Measurements from ENCODE around the gene PDZD4. TPM values are rescaled to one million over a fixed set of nuclear protein-coding genes. Genes with fewer than 3 reads are reported as not detected.

The PDZD4 gene
- polyA plus RNA-seq, 1 donor (not counting 4 experiments of a cell fraction or from before 2014, with no cell fraction given): 0.05 TPM

- Histone ChIP-seq H3K4me1 (ENCODE audit: control insufficient read depth, extremely low read depth, insufficient read depth, low read length) (peaks cover 5% of the 10 kb centered on the region), H3K27me3 (ENCODE audit: control insufficient read depth, extremely low read depth, insufficient read depth, low read length) (no peaks in the 10 kb centered on the region), H4K20me1 (ENCODE audit: control insufficient read depth, extremely low read depth, insufficient read depth, low read length) (no peaks in the 10 kb centered on the region), H3K9me3 (ENCODE audit: control insufficient read depth, low read depth, low read length) (peaks cover 2% of the 10 kb centered on the region), H3K4me2 (ENCODE audit: control insufficient read depth, extremely low read depth, insufficient read depth, low read depth, low read length) (no peak overlapping the region), H3K79me2 (ENCODE audit: control insufficient read depth, insufficient read depth, low read length) (no peaks in the 10 kb centered on the region), H2AFZ (ENCODE audit: control insufficient read depth, low read length) (no peak overlapping the region), H3K4me3 (ENCODE audit: control insufficient read depth in 2 of 3, extremely low read depth in 1 of 3, insufficient read depth in 2 of 3, low read depth in 1 of 3, low read length in 3 of 3) (no peak overlapping the region), H3K36me3 (ENCODE audit: control insufficient read depth in 2 of 2, extremely low read depth in 1 of 2, insufficient read depth in 2 of 2, low read length in 2 of 2) (peaks cover 0 to 4% of the 10 kb centered on the region in 2 experiments), H3K9ac (ENCODE audit: control insufficient read depth, extremely low read depth, insufficient read depth, low read length) (no peak overlapping the region), H3K9me1 (ENCODE audit: control insufficient read depth, extremely low read depth, insufficient read depth, low read length) (no peaks in the 10 kb centered on the region), H3K27ac (ENCODE audit: control insufficient read depth, insufficient read depth, low read length) (no peak overlapping the region)
- TF ChIP-seq EZH2 (IDR thresholded peaks at IDR 0.05; ENCODE audit: low read length) (no peak), CTCF (optimal IDR thresholded peaks at IDR 0.05 in 1 of 3, IDR thresholded peaks at IDR 0.05 in 1 of 3, conservative IDR thresholded peaks at IDR 0.05 in 1 of 3; ENCODE audit: extremely low read depth in 1 of 3, insufficient read depth in 2 of 3, low read length in 3 of 3) (no peak)
- FAIRE-seq: no peak
- dilution Hi-C loops (cut with MboI; ENCODE audit: extremely low pct_ligation_motif_present, low sequenced_read_pairs): no loop called here
- no peak for DNase-seq (ENCODE audit: low read depth, low spot score)
These were observed 55.6 kb downstream of the PDZD4 start for GRCh38 chrX:153774576-153775292.

GRCh38 chrX:153773741-153774575 lies 56.4 kb downstream of the PDZD4 start:
- FAIRE-seq: no peak
- Histone ChIP-seq H4K20me1 (ENCODE audit: control insufficient read depth, extremely low read depth, insufficient read depth, low read length) (no peaks in the 10 kb centered on the region), H3K27ac (ENCODE audit: control insufficient read depth, insufficient read depth, low read length) (no peak overlapping the region), H3K4me1 (ENCODE audit: control insufficient read depth, extremely low read depth, insufficient read depth, low read length) (peaks cover 5% of the 10 kb centered on the region), H3K36me3 (ENCODE audit: control insufficient read depth in 2 of 2, extremely low read depth in 1 of 2, insufficient read depth in 2 of 2, low read length in 2 of 2) (peaks cover 0 to 4% of the 10 kb centered on the region in 2 experiments), H2AFZ (ENCODE audit: control insufficient read depth, low read length) (no peak overlapping the region), H3K4me2 (ENCODE audit: control insufficient read depth, extremely low read depth, insufficient read depth, low read depth, low read length) (no peak overlapping the region), H3K9me1 (ENCODE audit: control insufficient read depth, extremely low read depth, insufficient read depth, low read length) (no peaks in the 10 kb centered on the region), H3K4me3 (ENCODE audit: control insufficient read depth in 2 of 3, extremely low read depth in 1 of 3, insufficient read depth in 2 of 3, low read depth in 1 of 3, low read length in 3 of 3) (no peak overlapping the region), H3K9ac (ENCODE audit: control insufficient read depth, extremely low read depth, insufficient read depth, low read length) (no peak overlapping the region), H3K27me3 (ENCODE audit: control insufficient read depth, extremely low read depth, insufficient read depth, low read length) (no peaks in the 10 kb centered on the region), H3K9me3 (ENCODE audit: control insufficient read depth, low read depth, low read length) (peaks cover 4% of the 10 kb centered on the region), H3K79me2 (ENCODE audit: control insufficient read depth, insufficient read depth, low read length) (no peaks in the 10 kb centered on the region)
- TF ChIP-seq EZH2 (IDR thresholded peaks at IDR 0.05; ENCODE audit: low read length) (no peak), CTCF (optimal IDR thresholded peaks at IDR 0.05 in 1 of 3, IDR thresholded peaks at IDR 0.05 in 1 of 3, conservative IDR thresholded peaks at IDR 0.05 in 1 of 3; ENCODE audit: extremely low read depth in 1 of 3, insufficient read depth in 2 of 3, low read length in 3 of 3) (no peak)
- dilution Hi-C loops (cut with MboI; ENCODE audit: extremely low pct_ligation_motif_present, low sequenced_read_pairs): no loop called here
- no peak for DNase-seq (ENCODE audit: low read depth, low spot score)

Measured in keratinocyte (primary cell).